Measurements from ENCODE around the gene GAP43. TPM values are rescaled to one million over a fixed set of nuclear protein-coding genes. Genes with fewer than 3 reads are reported as not detected.

The GAP43 gene
- total and polyA plus RNA-seq, 2 of the 13 experiments (the other 11 are each of a cell fraction or from before 2014, with no cell fraction given) = not detected

DNA sequence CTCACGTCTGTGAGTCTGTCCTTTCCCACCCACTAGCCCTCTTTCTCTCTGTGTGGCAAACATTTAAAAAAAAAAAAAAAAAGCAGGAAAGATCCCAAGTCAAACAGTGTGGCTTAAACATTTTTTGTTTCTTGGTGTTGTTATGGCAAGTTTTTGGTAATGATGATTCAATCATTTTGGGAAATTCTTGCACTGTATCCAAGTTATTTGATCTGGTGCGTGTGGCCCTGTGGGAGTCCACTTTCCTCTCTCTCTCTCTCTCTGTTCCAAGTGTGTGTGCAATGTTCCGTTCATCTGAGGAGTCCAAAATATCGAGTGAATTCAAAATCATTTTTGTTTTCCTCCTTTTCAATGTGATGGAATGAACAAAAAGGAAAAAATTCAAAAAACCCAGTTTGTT is 97.7 kb downstream of the GAP43 start:
- Histone ChIP-seq H3K9me3 (ENCODE audit: low read length) (no peaks in the 10 kb centered on the region), H3K36me3 (replicated peaks in 1 of 2; ENCODE audit: control insufficient read depth in 1 of 2, insufficient read depth in 2 of 2, low read length in 2 of 2) (peaks cover 0 to 2% of the 10 kb centered on the region in 2 experiments; a peak in 1 of 5 replicates), H3K27me3 (ENCODE audit: control insufficient read depth in 1 of 2, insufficient read depth in 2 of 2, low read length in 2 of 2) (no peaks in the 10 kb centered on the region), H3K4me3 (replicated peaks in 1 of 3; ENCODE audit: insufficient read depth in 1 of 3, low read depth in 2 of 3, low read length in 3 of 3) (no peak overlapping the region), H3K79me2 (ENCODE audit: insufficient read depth, low read length) (no peaks in the 10 kb centered on the region), H3K4me2 (ENCODE audit: low read depth, low read length) (no peak overlapping the region), H3K9ac (ENCODE audit: insufficient read depth, low read depth, low read length) (no peak overlapping the region), H3K4me1 (ENCODE audit: insufficient read depth, low read length) (no peaks in the 10 kb centered on the region), H2AFZ (ENCODE audit: low read length) (no peak overlapping the region), H3K27ac (ENCODE audit: extremely low read length, insufficient read depth, low read length) (no peak overlapping the region), H4K20me1 (ENCODE audit: insufficient read depth, low read length) (no peaks in the 10 kb centered on the region)
- no peak for ATAC-seq
- no TSS peak for BruUV-seq (replicated peaks)
- intact Hi-C loops (cut with micrococcal nuclease; ENCODE audit: unreplicated experiment) = no loop called here
- no peak for FAIRE-seq
- no peak for DNase-seq (ENCODE audit: low spot score)
- WGBS (ENCODE audit: low lambda C conversion rate) = 95% methylated on average over 4 of the region's 4 CpGs
- TF ChIP-seq ZSCAN12 (CRISPR knock-in tag; IDR thresholded peaks at IDR 0.05) = no peak
- no peak for TF ChIP-seq ZNF562 (CRISPR knock-in tag; IDR thresholded peaks at IDR 0.05; ENCODE audit: borderline replicate concordance)
- no peak for TF ChIP-seq GTF3A (CRISPR knock-in tag; conservative IDR thresholded peaks at IDR 0.05)
- TF ChIP-seq ZBTB38 (CRISPR knock-in tag; IDR thresholded peaks at IDR 0.05) = no peak
- TF ChIP-seq AFF4 (CRISPR knock-in tag; IDR thresholded peaks at IDR 0.05) = no peak
- TF ChIP-seq CHD4 (IDR thresholded peaks at IDR 0.05; ENCODE audit: borderline replicate concordance, low read length) = no peak
- TF ChIP-seq NR0B2 (CRISPR knock-in tag; IDR thresholded peaks at IDR 0.05) = no peak
- TF ChIP-seq ZFP82 (CRISPR knock-in tag; IDR thresholded peaks at IDR 0.05; ENCODE audit: borderline replicate concordance) = no peak
- TF ChIP-seq TEAD3 (CRISPR knock-in tag; optimal IDR thresholded peaks at IDR 0.05; ENCODE audit: borderline replicate concordance) = no peak
- TF ChIP-seq ZNF772 (CRISPR knock-in tag; IDR thresholded peaks at IDR 0.05) = no peak
- in situ Hi-C loops (cut with HindIII; ENCODE audit: extremely low pct_ligation_motif_present, low pct_unique_long_range_greater_than_20kb) = no loop called here
- CTCF ChIA-PET (ENCODE audit: low intra/inter-chr PET ratio, low total read pairs) = no interaction called here
- POLR2A ChIA-PET = no interaction called here
